Mesodermal cell (in vitro differentiated cells): ENCODE data around the gene LHFPL6. TPM values are rescaled to one million over a fixed set of nuclear protein-coding genes. Genes with fewer than 3 reads are reported as not detected.
A peak's percentile ranks its signal among the peaks of the same experiment; 100 is the strongest.

ENCODE experiments used
- H3K27ac ChIP-seq: 2 replicates; pipeline ENCODE4 v1.7.0; 2013; ENCODE audit warnings: mild to moderate bottlenecking, low read depth, low read length, moderate library complexity; ENCODE audit not compliant: severe bottlenecking
- H3K36me3 ChIP-seq: 2 replicates; pipeline ENCODE4 v1.7.1; 2013; ENCODE audit warnings: mild to moderate bottlenecking, low read length, moderate library complexity; ENCODE audit not compliant: control insufficient read depth, insufficient read depth
- H3K4me1 ChIP-seq: one replicate; pipeline ENCODE4 v1.7.1; 2013; ENCODE audit warnings: mild to moderate bottlenecking, low read length; ENCODE audit not compliant: insufficient read depth, control insufficient read depth, poor library complexity, severe bottlenecking
- H3K4me3 ChIP-seq: 2 replicates; pipeline ENCODE4 v1.7.0; 2013; ENCODE audit warnings: low read length, control low read depth, mild to moderate bottlenecking; ENCODE audit not compliant: insufficient read depth, poor library complexity, severe bottlenecking; ENCODE audit errors: extremely low read depth
- H3K9me3 ChIP-seq: 2 replicates; pipeline ENCODE4 v1.7.1; 2013; ENCODE audit warnings: mild to moderate bottlenecking, low read length, moderate library complexity; ENCODE audit not compliant: control insufficient read depth
- WGBS, 2 experiments: methylation state at CpG; one replicate each; pipeline ENCODE4 v1.1.5; 2013; ENCODE audit warnings: missing lambda C conversion rate in 2 of 2; ENCODE audit not compliant: insufficient coverage in 2 of 2; 5-methylcytosine and 5-hydroxymethylcytosine counted together
- polyA plus RNA-seq, 2 experiments: library from polyadenylated mRNA; stranded (reverse); fragments of 50-300 nt; gene quantifications; one replicate each; pipeline ENCODE4 v1.2.3, GENCODE V29; 2013

Gene LHFPL6
- polyA plus RNA-seq (2013, experiment 1 of 2): 22.5 TPM
- 21.3 TPM for polyA plus RNA-seq (2013, experiment 2 of 2)

DNA sequence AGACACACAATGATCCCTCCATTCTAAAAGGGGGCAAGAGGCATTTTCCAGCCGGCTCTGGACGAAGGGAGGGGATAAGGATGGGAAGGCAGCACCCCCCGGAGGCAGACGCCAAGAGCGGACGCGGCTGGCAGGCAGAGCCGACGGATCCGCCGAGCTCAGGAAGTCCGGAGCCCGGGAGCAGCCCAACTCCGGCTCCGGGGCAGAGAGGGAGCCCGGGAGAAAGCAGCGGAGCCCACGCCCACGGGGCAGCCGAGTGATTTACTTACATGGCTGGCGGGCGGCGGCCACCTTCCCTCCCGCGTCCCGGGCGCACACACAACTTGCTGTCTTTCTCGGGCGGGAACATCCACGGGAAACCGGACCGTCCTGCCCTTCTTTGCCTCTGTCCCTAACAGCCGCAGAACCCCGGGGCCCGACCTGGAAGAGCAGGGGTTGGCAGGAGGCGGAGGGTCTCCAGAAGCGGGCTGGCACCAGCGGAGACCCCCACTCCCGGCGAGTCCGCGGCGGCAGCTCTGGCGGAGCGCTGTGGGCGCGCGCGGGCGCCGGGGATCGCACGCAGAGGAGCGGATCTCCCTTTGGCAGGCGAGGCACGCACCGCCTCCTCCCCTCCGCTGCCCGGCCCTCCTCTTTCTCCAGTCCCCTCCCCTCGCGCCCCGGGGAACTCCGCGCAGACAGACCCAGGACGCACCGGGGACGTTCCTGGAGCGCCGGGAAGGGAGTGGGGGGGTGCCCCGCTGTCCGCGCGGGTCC is at the start of gene LHFPL6:
Gene LHFPL6, minus strand, starts transcription at position 580 of the 753 bp plus-strand sequence.
- H3K27ac ChIP-seq: peak within 1 kb of the TSS; percentile 77
- H3K4me3 ChIP-seq: peak within 1 kb of the TSS; percentile 94
- H3K4me1 ChIP-seq: peaks cover 10% of the 10 kb centered on the region
- no peaks in the 10 kb centered on the region for H3K9me3 ChIP-seq
- peaks cover 3% of the 10 kb centered on the region for H3K36me3 ChIP-seq
- 0% methylated on average over 35 to 47 of the region's 73 CpGs for WGBS, 2 experiments

DNA sequence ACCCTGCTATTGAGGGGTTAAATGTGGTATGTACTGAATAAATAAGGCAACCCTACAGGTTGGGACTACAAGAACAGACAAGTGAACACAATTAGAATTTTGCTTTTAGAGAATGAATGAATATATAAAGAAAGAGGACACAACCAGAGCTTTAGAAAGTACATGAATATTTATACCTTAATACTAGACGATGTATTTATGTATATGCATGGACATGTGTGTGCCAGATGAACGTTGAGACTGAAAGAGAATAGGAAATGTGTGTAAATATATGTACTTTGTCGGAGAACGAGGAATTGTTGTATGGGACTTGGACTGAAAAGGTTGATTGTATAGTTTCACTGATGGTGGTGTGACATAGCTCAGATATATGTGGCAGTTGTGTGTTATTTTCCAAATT is 43.1 kb upstream of the LHFPL6 start:
- WGBS, 2 experiments: 65 to 86% methylated on average over 3 to 4 of the region's 4 CpGs
- Histone ChIP-seq H3K4me3 (no peak overlapping the region), H3K36me3 (no peaks in the 10 kb centered on the region), H3K9me3 (no peaks in the 10 kb centered on the region), H3K27ac (no peak overlapping the region), H3K4me1 (no peaks in the 10 kb centered on the region)

DNA sequence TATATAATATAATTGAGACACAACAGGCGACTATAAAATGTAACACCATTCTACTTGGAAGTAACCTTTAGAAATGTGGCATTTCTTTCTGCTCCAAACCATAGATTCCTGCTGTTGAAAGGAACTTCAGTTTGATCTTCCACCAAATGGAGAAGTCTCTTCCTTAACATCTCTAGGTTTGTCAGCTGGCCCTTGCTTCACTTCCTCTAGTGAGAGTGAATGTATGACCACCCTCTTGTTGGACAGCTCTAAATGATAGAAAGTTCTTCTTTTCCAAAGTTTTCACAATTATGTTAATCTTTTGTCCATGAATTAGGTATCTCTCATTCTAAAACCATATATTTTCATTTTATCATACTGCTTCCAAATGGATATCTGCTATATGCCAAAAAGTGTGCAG is 38.7 kb upstream of the LHFPL6 start:
- Histone ChIP-seq H3K36me3 (no peaks in the 10 kb centered on the region), H3K27ac (no peak overlapping the region), H3K4me1 (no peaks in the 10 kb centered on the region), H3K9me3 (no peaks in the 10 kb centered on the region), H3K4me3 (no peak overlapping the region)
- no CpG with 5 or more reads among the region's 1 CpG for WGBS, 2 experiments

DNA sequence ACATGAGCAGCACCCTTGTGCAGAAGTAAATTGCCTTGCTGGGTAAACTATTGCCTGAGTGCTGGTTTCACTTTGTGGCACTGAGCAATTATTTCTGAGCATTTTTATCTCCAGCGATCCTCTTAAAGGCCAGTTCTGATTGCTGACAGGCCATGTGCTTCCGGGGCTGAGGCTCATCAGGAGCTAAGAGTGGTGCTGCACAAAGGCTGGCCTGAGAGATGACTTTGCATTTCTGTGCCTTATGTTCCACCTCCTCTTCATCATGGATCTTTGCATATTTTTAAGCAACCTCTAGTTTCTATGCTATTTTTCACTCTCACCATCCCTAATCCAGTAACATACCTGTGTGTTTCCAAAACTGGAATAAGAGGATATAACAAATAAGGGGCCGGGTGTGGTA is 34.9 kb upstream of the LHFPL6 start:
- H3K36me3 ChIP-seq: no peaks in the 10 kb centered on the region
- H3K4me3 ChIP-seq: no peak overlapping the region
- WGBS, 2 experiments: 89 to 94% methylated on average over 2 to 3 of the region's 3 CpGs
- H3K27ac ChIP-seq: no peak overlapping the region
- H3K9me3 ChIP-seq: no peaks in the 10 kb centered on the region
- no peaks in the 10 kb centered on the region for H3K4me1 ChIP-seq

DNA sequence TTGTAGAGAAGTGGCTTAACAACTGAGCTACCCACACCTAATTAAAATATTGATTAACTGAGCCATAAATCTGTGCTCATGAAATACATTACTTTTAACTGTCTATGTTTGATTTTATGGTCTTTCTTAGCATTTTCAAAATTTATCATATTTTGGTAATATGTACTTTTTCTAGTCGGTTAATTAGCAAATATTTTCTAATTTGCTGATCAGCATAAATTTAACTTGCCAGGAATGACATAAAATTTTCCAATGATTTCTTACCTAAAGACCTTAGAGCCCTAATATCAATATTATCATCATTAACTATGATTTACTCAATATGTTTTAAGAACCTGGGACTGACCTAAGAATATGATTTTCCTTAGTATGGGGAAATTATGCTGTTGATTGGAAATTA is 32.6 kb upstream of the LHFPL6 start:
- no peak overlapping the region for H3K4me3 ChIP-seq
- no peaks in the 10 kb centered on the region for H3K36me3 ChIP-seq
- WGBS, 2 experiments: no CpG with 5 or more reads among the region's 1 CpG
- H3K27ac ChIP-seq: no peak overlapping the region
- H3K4me1 ChIP-seq: no peaks in the 10 kb centered on the region
- H3K9me3 ChIP-seq: no peaks in the 10 kb centered on the region

DNA sequence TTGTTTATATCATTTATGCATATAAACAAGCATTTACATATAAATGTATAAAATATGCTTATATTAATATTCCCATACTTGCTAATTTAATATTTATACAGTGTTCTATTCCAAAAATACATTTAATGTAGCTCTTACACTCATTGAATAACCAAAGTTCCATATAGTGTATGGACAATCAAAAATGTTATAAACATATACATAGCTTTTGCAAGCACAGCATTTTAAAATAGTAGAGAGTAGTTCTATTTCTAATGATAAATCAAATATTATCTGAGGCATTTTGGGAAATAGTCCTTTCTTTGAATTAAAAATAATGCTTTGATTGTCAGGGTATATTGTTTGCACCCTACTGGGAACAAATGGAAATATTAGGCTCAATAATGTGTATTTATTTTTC is 30.0 kb upstream of the LHFPL6 start:
- no peaks in the 10 kb centered on the region for H3K4me1 ChIP-seq
- H3K4me3 ChIP-seq: no peak overlapping the region
- H3K27ac ChIP-seq: no peak overlapping the region
- H3K9me3 ChIP-seq: no peaks in the 10 kb centered on the region
- H3K36me3 ChIP-seq: no peaks in the 10 kb centered on the region

DNA sequence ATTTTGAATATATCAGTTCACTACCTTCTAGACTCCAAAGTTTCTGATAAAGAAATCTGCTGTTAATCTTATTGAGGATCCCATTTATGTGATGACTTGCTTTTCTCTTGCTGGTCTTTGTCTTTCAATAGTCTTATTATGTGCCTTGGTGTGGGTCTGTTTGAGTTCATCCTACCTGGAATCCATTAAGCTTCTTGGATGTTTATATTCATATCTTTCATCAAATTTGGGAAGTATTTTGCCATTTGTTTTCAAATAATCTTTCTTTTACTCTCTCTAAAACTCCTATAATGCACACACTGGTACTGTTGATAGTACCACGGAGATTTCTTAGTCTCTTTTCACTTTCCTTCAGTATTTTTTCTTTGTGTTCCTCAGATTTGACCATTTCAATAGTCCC is 28.3 kb upstream of the LHFPL6 start:
- WGBS, 2 experiments: 89 to 100% methylated on average over 1 of the region's 1 CpG
- Histone ChIP-seq H3K27ac (no peak overlapping the region), H3K36me3 (no peaks in the 10 kb centered on the region), H3K4me3 (no peak overlapping the region), H3K9me3 (no peaks in the 10 kb centered on the region), H3K4me1 (no peaks in the 10 kb centered on the region)

DNA sequence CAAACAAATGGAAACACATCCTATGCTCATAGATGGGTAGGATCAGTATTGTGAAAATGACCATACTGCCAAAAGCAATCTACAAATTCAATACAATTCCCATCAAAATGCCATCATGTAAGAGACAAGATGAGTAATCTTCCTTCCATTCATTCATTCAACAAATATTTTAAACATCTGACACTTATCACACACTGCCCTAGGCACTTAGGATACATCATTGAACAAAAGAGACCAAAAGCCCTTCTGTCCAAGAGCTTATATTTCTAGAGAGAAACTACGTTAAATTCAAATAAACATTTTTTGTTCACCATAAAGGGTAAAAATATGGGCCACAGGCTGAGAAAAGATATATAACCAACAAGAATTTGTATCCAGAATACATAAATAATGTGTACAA is 20.5 kb upstream of the LHFPL6 start:
- Histone ChIP-seq H3K4me3 (no peak overlapping the region), H3K4me1 (no peaks in the 10 kb centered on the region), H3K36me3 (no peaks in the 10 kb centered on the region), H3K27ac (no peak overlapping the region), H3K9me3 (no peaks in the 10 kb centered on the region)
- WGBS, 2 experiments: no CpG with 5 or more reads among the region's 1 CpG

DNA sequence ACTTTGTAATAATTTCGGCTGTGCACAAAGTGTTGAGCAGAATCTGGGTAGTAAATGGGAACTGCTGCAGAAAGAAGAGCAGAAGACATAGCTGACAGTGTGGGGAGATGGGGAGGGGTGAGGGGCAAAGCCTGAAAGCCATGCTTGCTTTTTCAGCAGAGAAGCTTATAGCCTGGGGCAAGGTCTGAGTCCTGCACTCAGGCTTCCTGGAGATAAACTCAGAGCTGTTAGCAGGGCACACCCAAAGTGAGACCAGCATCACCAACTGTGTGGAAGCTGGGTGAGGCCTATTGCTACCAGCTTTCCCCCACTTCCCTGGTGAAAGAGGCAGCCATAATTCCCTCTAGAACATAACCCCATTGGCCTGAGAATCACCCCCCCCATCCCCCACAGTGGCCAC is 15.6 kb upstream of the LHFPL6 start:
- Histone ChIP-seq H3K4me1 (no peaks in the 10 kb centered on the region), H3K27ac (no peak overlapping the region), H3K36me3 (no peaks in the 10 kb centered on the region), H3K9me3 (no peaks in the 10 kb centered on the region), H3K4me3 (no peak overlapping the region)
- WGBS, 2 experiments: 82 to 86% methylated on average over 1 of the region's 1 CpG

DNA sequence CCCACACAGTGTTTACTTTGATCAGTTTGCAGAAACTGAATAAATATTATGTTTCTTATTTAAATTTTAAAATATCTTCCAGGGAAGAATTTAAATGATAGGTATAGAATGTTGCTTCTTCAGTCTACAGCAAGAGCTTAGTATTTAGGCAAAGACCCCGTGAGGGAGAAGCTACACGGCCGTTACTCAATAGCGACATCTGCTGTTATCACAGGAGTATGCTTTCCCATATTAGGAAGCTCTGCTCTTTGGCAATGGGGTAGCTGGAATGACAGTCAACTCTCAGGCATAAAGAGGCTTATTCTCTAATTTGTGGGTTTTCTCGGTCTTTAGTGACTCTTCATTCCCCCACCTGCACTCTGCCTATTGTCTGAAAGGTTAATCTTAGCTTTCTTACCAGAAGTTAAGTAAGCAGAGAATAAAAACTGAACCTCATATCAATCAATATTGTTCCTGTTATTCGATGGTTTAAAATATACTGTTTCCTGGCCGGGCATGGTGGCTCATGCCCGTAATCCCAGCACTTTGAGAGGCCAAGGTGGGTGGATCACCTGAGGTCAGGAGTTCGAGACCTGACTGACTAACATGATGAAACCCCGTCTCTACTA is 13.2 kb upstream of the LHFPL6 start:
- Histone ChIP-seq H3K36me3 (no peaks in the 10 kb centered on the region), H3K4me1 (no peaks in the 10 kb centered on the region), H3K9me3 (no peaks in the 10 kb centered on the region), H3K27ac (no peak overlapping the region), H3K4me3 (no peak overlapping the region)
- WGBS, 2 experiments: 4 to 46% methylated on average over 4 to 8 of the region's 10 CpGs

DNA sequence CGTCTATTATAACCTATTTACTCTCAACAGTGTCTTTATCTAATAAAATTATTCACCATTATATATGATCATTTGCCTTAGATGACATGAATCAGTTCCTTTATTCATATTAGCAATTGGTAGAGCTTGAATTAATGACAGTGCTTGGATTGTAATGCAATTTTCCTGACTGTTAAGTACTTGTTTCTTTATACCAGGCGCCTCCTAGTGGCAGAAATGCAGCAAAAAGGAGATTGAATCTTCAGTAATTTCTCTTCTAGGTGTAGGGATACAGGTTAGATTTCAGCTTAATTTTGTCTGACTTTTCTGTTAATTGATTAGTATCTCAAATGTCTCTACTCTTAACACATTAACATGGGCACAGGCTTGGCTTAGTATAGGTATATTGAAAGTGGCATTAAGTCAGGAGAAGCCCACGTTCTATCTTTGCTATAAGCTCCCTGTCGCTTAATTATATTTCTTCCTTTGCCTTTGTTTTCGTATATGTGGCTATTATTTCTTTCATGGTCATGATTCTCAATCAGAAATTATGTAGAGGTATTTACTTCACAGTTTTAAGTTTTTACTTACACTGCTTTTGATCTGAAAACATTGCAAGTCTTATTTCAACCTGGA is 9.1 kb upstream of the LHFPL6 start:
- no peaks in the 10 kb centered on the region for H3K36me3 ChIP-seq
- H3K4me3 ChIP-seq: no peak overlapping the region
- WGBS, 2 experiments: 0% methylated on average over 1 of the region's 5 CpGs; no CpG with 5 or more reads in 1 of the 2 experiments
- no peaks in the 10 kb centered on the region for H3K9me3 ChIP-seq
- no peaks in the 10 kb centered on the region for H3K4me1 ChIP-seq
- no peak overlapping the region for H3K27ac ChIP-seq
